HepG2 (cell line): ENCODE measurements around the gene GRIP2. TPM values are rescaled to one million over a fixed set of nuclear protein-coding genes. Genes with fewer than 3 reads are reported as not detected.

ENCODE experiments used
- ATAC-seq: fragments of 200-7000 bp; cut with Tn5 transposase; 3 replicates; pipeline ENCODE4 v1.9.1; 2020; ENCODE audit warnings: mild to moderate bottlenecking, moderate library complexity
- BruUV-seq: library from RNA; stranded (reverse); fragments of 400-500 nt; replicated peaks from 2 replicates; lab custom pipeline; 2021; lab: Mats Ljungman, UMichigan
- CTCF ChIA-PET: fragments of 300-600 bp; formaldehyde crosslinking; extraction: SDS; loops from one replicate; lab custom pipeline; 2021; ENCODE audit warnings: low total read pairs, inconsistent platforms, low intra/inter-chr PET ratio; lab: Yijun Ruan, JAX
- POLR2A ChIA-PET: fragments of 350-600 bp; sonication (Branson Sonifier 250); formaldehyde crosslinking; loops from one replicate; lab custom pipeline; 2020; ENCODE audit warnings: antibody characterized with exemption, inconsistent platforms; lab: Yijun Ruan, JAX
- DNase-seq: peaks from one replicate; pipeline ENCODE4 v3.0.0-alpha.2; 2015; ENCODE audit warnings: low spot score
- FAIRE-seq: peaks from 3 replicates; lab custom pipeline; 2011; peaks lifted over from hg19 to GRCh38; lab: Jason Lieb, UNC
- H2AFZ ChIP-seq: one replicate; pipeline ENCODE4 v1.6.1; 2011; ENCODE audit warnings: low read length, inconsistent platforms
- H3K27ac ChIP-seq: fragments of 300-600 bp; 3 replicates; pipeline ENCODE4 v1.8.0; 2011; ENCODE audit warnings: mixed run types, mild to moderate bottlenecking, mixed read lengths, low read length, inconsistent platforms; ENCODE audit not compliant: insufficient read depth; ENCODE audit errors: extremely low read length
- H3K27me3 ChIP-seq, 2 experiments: fragments of 200-600 bp in 1 of 2; 2 replicates in 1 of 2; 3 replicates in 1 of 2; pipeline versions ENCODE4 v1.6.0 to v1.8.0; 2011; ENCODE audit warnings: low read length in 2 of 2, mild to moderate bottlenecking in 2 of 2, moderate library complexity in 2 of 2, inconsistent platforms in 1 of 2; ENCODE audit not compliant: insufficient read depth in 2 of 2, control insufficient read depth in 1 of 2
- H3K36me3 ChIP-seq, 2 experiments: fragments of 200-600 bp in 1 of 2; replicated peaks in 1 of 2; 2 replicates in 1 of 2; 3 replicates in 1 of 2; pipeline versions ENCODE4 v1.5.1 to v1.8.0; 2011; ENCODE audit warnings: low read length in 2 of 2, inconsistent platforms in 1 of 2; ENCODE audit not compliant: insufficient read depth in 2 of 2, control insufficient read depth in 1 of 2
- H3K4me1 ChIP-seq: 2 replicates; pipeline ENCODE4 v1.5.1; 2012; ENCODE audit warnings: low read length, inconsistent platforms; ENCODE audit not compliant: insufficient read depth
- H3K4me2 ChIP-seq: 2 replicates; pipeline ENCODE4 v1.6.0; 2011; ENCODE audit warnings: low read depth, low read length, inconsistent platforms
- H3K4me3 ChIP-seq, 3 experiments: fragments of 200-600 bp in 1 of 3; sonication (generic), shearing (Covaris generic) in 1 of 3; replicated peaks in 1 of 3; 2 replicates each; pipeline ENCODE4 v1.5.1; 2011 to 2016; ENCODE audit warnings: low read length in 3 of 3, inconsistent platforms in 2 of 3, low read depth in 2 of 3, mild to moderate bottlenecking in 2 of 3, control low read depth in 1 of 3, mixed read lengths in 1 of 3; ENCODE audit not compliant: insufficient read depth in 1 of 3
- H3K79me2 ChIP-seq: one replicate; pipeline ENCODE4 v1.6.1; 2011; ENCODE audit warnings: low read length, inconsistent platforms; ENCODE audit not compliant: insufficient read depth
- H3K9ac ChIP-seq: 2 replicates; pipeline ENCODE4 v1.6.0; 2011; ENCODE audit warnings: mild to moderate bottlenecking, low read depth, low read length, inconsistent platforms; ENCODE audit not compliant: insufficient read depth
- H3K9me3 ChIP-seq: 2 replicates; pipeline ENCODE4 v1.5.1; 2012; ENCODE audit warnings: mild to moderate bottlenecking, low read length
- H4K20me1 ChIP-seq: 2 replicates; pipeline ENCODE4 v1.6.0; 2011; ENCODE audit warnings: inconsistent platforms, mild to moderate bottlenecking, low read length, moderate library complexity; ENCODE audit not compliant: insufficient read depth
- ATM ChIP-seq: fragments of 450-650 bp; IDR thresholded peaks from 2 replicates; pipeline ENCODE4 v1.7.1; 2017; ENCODE audit warnings: mild to moderate bottlenecking, borderline replicate concordance
- CBFB ChIP-seq: sonication (generic); formaldehyde crosslinking; IDR thresholded peaks from 2 replicates; pipeline ENCODE4 v1.4.0; 2020; ENCODE audit warnings: missing genetic modification reagents
- EED ChIP-seq: sonication (generic); formaldehyde crosslinking; IDR thresholded peaks from 2 replicates; pipeline ENCODE4 v1.5.0; 2020; ENCODE audit warnings: mild to moderate bottlenecking, missing genetic modification reagents
- KLF11 ChIP-seq: IDR thresholded peaks from 2 replicates; pipeline ENCODE4 v1.6.1; 2016; ENCODE audit warnings: missing compliant biosample characterization
- SAFB2 ChIP-seq: sonication (generic); formaldehyde crosslinking; IDR thresholded peaks from 2 replicates; pipeline ENCODE4 v1.5.1; 2020; ENCODE audit warnings: missing genetic modification reagents, low read depth, mild to moderate bottlenecking, borderline replicate concordance
- SNAI1 ChIP-seq: sonication (generic); formaldehyde crosslinking; IDR thresholded peaks from 2 replicates; pipeline ENCODE4 v1.5.0; 2020; ENCODE audit warnings: mild to moderate bottlenecking, missing genetic modification reagents, borderline replicate concordance
- SP5 ChIP-seq: IDR thresholded peaks from 2 replicates; pipeline ENCODE4 v1.6.1; 2016; ENCODE audit warnings: low read depth, borderline replicate concordance
- TCF12 ChIP-seq, 2 experiments: fragments of 450-650 bp in 1 of 2; sonication (generic) in 1 of 2; formaldehyde crosslinking in 1 of 2; IDR thresholded peaks; 2 replicates each; pipeline versions ENCODE4 v1.6.1 to v1.8.0; 2017 to 2022; ENCODE audit warnings: antibody characterized with exemption in 1 of 2, mild to moderate bottlenecking in 1 of 2, missing genetic modification reagents in 1 of 2, moderate library complexity in 1 of 2
- TRIM24 ChIP-seq: sonication (generic); formaldehyde crosslinking; IDR thresholded peaks from 2 replicates; pipeline ENCODE4 v1.8.0; 2022; ENCODE audit warnings: mild to moderate bottlenecking, missing genetic modification reagents
- ZFP1 ChIP-seq: IDR thresholded peaks from 2 replicates; pipeline ENCODE4 v1.6.1; 2016
- ZIK1 ChIP-seq: sonication (generic); formaldehyde crosslinking; IDR thresholded peaks from 2 replicates; pipeline ENCODE4 v1.5.0; 2020; ENCODE audit warnings: mild to moderate bottlenecking, low read depth, missing genetic modification reagents, borderline replicate concordance
- ZNF431 ChIP-seq: sonication (generic); formaldehyde crosslinking; IDR thresholded peaks from 2 replicates; pipeline ENCODE4 v1.9.0; 2022; ENCODE audit warnings: missing genetic modification reagents, low read depth, mild to moderate bottlenecking, borderline replicate concordance
- ZNF614 ChIP-seq: IDR thresholded peaks from 2 replicates; pipeline ENCODE4 v1.6.1; 2018; ENCODE audit warnings: missing biosample characterization, missing genetic modification reagents, inconsistent platforms, borderline replicate concordance
- WGBS: methylation state at CpG from one replicate; pipeline ENCODE4 v1.1.6; 2017; ENCODE audit warnings: low lambda C conversion rate; 5-methylcytosine and 5-hydroxymethylcytosine counted together
- in situ Hi-C: cut with HindIII; loops from 2 replicates; pipeline ENCODE4 v1.10.0; 2017; ENCODE audit warnings: low pct_unique_long_range_greater_than_20kb; ENCODE audit not compliant: extremely low pct_ligation_motif_present
- intact Hi-C: fragments of 100-400 bp; cut with micrococcal nuclease; formaldehyde crosslinking; loops from one replicate; pipeline ENCODE4 v1.10.0; 2022; ENCODE audit not compliant: unreplicated experiment
- polyA plus RNA-seq, 8 experiments: library from polyadenylated mRNA; depleted of rRNA in 3 of 8; stranded (reverse) in 7 of 8; unstranded in 1 of 8; fragments of >200 nt; fragmentation: Illumina TruSeq in 4 of 8; extraction: Trizol in 4 of 8; gene quantifications; 2 replicates each; pipeline versions ENCODE4 v1.2.1 to v1.2.3, GENCODE V29; 2011 to 2016; ENCODE audit warnings: low read depth in 4 of 8, missing spikeins in 1 of 8, mixed read lengths in 1 of 8; ENCODE audit not compliant: insufficient read depth in 1 of 8
- total RNA-seq, 5 experiments: library from RNA; depleted of rRNA; stranded (reverse); fragments of >200 nt; fragmentation: Illumina TruSeq; extraction: Trizol; gene quantifications; 2 replicates each; pipeline ENCODE4 v1.2.3, GENCODE V29; 2016; ENCODE audit warnings: low read depth in 1 of 5
- TF ChIP-seq, protein P1 (sequence below): sonication (generic); formaldehyde crosslinking; IDR thresholded peaks from 2 replicates; pipeline ENCODE4 v1.4.0; 2020; ENCODE audit warnings: missing genetic modification reagents
- TF ChIP-seq, protein P2 (sequence below): sonication (generic); formaldehyde crosslinking; IDR thresholded peaks from 2 replicates; pipeline ENCODE4 v1.5.0; 2020; ENCODE audit warnings: missing genetic modification reagents

Gene GRIP2
- total and polyA plus RNA-seq, 2 of the 13 experiments (the other 11 are each of a cell fraction or from before 2014, with no cell fraction given), result 0.11 to 0.24 TPM

DNA sequence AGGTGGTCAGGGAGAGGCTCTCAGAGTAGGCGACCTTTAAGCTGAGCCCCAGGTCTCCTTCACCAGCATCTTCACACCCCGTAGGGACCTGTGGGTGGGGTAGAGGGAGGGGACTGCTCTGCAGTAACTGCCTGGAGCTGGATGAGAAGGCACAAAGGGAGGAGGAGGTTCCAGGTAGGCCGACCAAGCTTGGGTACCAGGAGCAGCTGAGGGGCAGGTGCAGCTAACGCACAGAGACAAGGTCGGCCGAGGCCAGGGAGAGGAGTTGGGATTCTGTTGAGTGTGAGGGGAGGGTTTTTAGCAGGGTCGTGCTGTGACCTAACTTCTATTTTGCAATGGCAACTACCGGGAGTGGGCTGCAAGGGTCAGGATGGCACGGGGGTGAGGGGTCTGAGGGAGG is 5.9 kb upstream of the GRIP2 start:
- DNase-seq (no peak), FAIRE-seq (no peak), ATAC-seq (no peak)
- H3K9me3 ChIP-seq, result no peaks in the 10 kb centered on the region
- ChIA-PET CTCF (no interaction called here), POLR2A (no interaction called here)
- no peaks in the 10 kb centered on the region for H3K36me3 ChIP-seq
- H3K27ac ChIP-seq, result no peak overlapping the region
- H4K20me1 ChIP-seq, result no peaks in the 10 kb centered on the region; the same call in 1 of the 2 replicates
- H3K9ac ChIP-seq, result no peak overlapping the region
- in situ Hi-C loops (loop anchor here (5.0 kb wide), 1 partner anchor 34 kb away; no protein-coding TSS in a partner anchor), intact Hi-C loops (no loop called here)
- WGBS, result 38% methylated on average over 7 of the region's 9 CpGs
- no peaks in the 10 kb centered on the region for H3K79me2 ChIP-seq
- H3K4me1 ChIP-seq, result peaks cover 8% of the 10 kb centered on the region
- H3K4me3 ChIP-seq, result no peak overlapping the region
- no peak overlapping the region for H3K4me2 ChIP-seq
- BruUV-seq, result no TSS peak
- H3K27me3 ChIP-seq, result peaks cover 2 to 9% of the 10 kb centered on the region in 2 experiments; a peak in 2 of 5 replicates
- TF ChIP-seq ATM (no peak), EED (CRISPR knock-in tag) (no peak), ZNF431 (CRISPR knock-in tag) (no peak)
- TF ChIP-seq, protein P1, sequence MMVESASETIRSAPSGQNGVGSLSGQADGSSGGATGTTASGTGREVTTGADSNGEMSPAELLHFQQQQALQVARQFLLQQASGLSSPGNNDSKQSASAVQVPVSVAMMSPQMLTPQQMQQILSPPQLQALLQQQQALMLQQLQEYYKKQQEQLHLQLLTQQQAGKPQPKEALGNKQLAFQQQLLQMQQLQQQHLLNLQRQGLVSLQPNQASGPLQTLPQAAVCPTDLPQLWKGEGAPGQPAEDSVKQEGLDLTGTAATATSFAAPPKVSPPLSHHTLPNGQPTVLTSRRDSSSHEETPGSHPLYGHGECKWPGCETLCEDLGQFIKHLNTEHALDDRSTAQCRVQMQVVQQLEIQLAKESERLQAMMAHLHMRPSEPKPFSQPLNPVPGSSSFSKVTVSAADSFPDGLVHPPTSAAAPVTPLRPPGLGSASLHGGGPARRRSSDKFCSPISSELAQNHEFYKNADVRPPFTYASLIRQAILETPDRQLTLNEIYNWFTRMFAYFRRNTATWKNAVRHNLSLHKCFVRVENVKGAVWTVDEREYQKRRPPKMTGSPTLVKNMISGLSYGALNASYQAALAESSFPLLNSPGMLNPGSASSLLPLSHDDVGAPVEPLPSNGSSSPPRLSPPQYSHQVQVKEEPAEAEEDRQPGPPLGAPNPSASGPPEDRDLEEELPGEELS (CRISPR knock-in tag), result no peak
- H2AFZ ChIP-seq, result no peak overlapping the region

DNA sequence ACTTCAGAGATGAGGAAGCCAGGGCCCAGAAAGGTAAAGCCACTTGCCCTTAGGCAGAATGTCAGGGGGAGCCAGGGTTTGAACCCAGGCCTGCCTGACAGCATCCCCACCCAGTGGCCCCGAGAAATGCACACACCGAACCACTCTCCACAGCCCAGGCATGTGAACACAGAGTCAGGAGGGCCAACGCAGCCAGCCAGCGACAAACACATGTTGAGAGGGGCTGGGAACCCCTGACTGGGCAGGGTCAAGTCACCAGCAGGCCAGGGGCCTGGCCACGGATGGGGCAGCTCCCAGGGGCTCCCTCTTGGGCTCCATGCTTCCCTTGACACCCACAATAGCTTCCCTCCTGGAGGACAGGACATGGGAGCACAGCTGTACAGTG is 5.1 kb upstream of the GRIP2 start:
- Histone ChIP-seq H2AFZ (no peak overlapping the region), H3K4me1 (peaks cover 8% of the 10 kb centered on the region), H3K9me3 (no peaks in the 10 kb centered on the region), H3K27me3 (peaks cover 5 to 10% of the 10 kb centered on the region in 2 experiments; a peak in 3 of 5 replicates), H3K4me3 (no peak overlapping the region), H3K79me2 (no peaks in the 10 kb centered on the region), H4K20me1 (no peaks in the 10 kb centered on the region; the same call in 1 of the 2 replicates), H3K4me2 (no peak overlapping the region), H3K27ac (no peak overlapping the region), H3K9ac (no peak overlapping the region), H3K36me3 (no peaks in the 10 kb centered on the region)
- ATAC-seq (no peak), FAIRE-seq (no peak), DNase-seq (no peak)
- POLR2A ChIA-PET, result no interaction called here
- in situ Hi-C loops, result loop anchor here (5.0 kb wide), 1 partner anchor 33 kb away; no protein-coding TSS in a partner anchor
- BruUV-seq, result no TSS peak
- no CpG with 5 or more reads among the region's 5 CpGs for WGBS
- CTCF ChIA-PET, result no interaction called here
- intact Hi-C loops, result no loop called here
- no peak for TF ChIP-seq KLF11 (CRISPR knock-in tag)
- no peak for TF ChIP-seq ZFP1 (CRISPR knock-in tag)
- TF ChIP-seq, protein P2, sequence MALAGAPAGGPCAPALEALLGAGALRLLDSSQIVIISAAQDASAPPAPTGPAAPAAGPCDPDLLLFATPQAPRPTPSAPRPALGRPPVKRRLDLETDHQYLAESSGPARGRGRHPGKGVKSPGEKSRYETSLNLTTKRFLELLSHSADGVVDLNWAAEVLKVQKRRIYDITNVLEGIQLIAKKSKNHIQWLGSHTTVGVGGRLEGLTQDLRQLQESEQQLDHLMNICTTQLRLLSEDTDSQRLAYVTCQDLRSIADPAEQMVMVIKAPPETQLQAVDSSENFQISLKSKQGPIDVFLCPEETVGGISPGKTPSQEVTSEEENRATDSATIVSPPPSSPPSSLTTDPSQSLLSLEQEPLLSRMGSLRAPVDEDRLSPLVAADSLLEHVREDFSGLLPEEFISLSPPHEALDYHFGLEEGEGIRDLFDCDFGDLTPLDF, result no peak
- no peak for TF ChIP-seq SNAI1 (CRISPR knock-in tag)
- no peak for TF ChIP-seq ZIK1 (CRISPR knock-in tag)
- TF ChIP-seq CBFB, result no peak
- no peak for TF ChIP-seq SAFB2 (CRISPR knock-in tag)
- TF ChIP-seq SP5 (CRISPR knock-in tag), result no peak
- no peak for TF ChIP-seq TCF12 (IDR thresholded peaks at IDR 0.05)
- TF ChIP-seq TCF12 (CRISPR knock-in tag; IDR thresholded peaks at IDR 0.05), result no peak
- no peak for TF ChIP-seq ZNF614 (CRISPR knock-in tag)
- no peak for TF ChIP-seq TRIM24
